ENCODE data around the gene HMCN2. TPM values are rescaled to one million over a fixed set of nuclear protein-coding genes. Genes with fewer than 3 reads are reported as not detected.

HMCN2 gene
- total RNA-seq, 1 donor: under 0.01 TPM

GRCh38 chr9:130466537-130467217 is 201.1 kb downstream of the HMCN2 start:
- H4K20me1 ChIP-seq (ENCODE audit: insufficient read depth, low read length): peaks cover 7% of the 10 kb centered on the region
- no peaks in the 10 kb centered on the region for H3K79me2 ChIP-seq (ENCODE audit: insufficient read depth, low read length)
- H2AFZ ChIP-seq (ENCODE audit: low read length): no peak overlapping the region
- no peak for DNase-seq (ENCODE audit: insufficient read length, low spot score, missing footprints)
- no peaks in the 10 kb centered on the region for H3K4me1 ChIP-seq (ENCODE audit: insufficient read depth, low read length)
- peaks cover 10% of the 10 kb centered on the region for H3K36me3 ChIP-seq (ENCODE audit: insufficient read depth, low read length)
- H3K4me2 ChIP-seq (ENCODE audit: insufficient read depth, low read length): no peak overlapping the region
- no peak overlapping the region for H3K27ac ChIP-seq (ENCODE audit: low read depth, low read length)
- H3K4me3 ChIP-seq (ENCODE audit: insufficient read depth, low read length): no peak overlapping the region
- H3K27me3 ChIP-seq (ENCODE audit: insufficient read depth, low read length): no peaks in the 10 kb centered on the region
- no peak for TF ChIP-seq CTCF (IDR thresholded peaks at IDR 0.05; ENCODE audit: extremely low read depth, low read depth, low read length)
- no peaks in the 10 kb centered on the region for H3K9me3 ChIP-seq (ENCODE audit: low read depth, low read length)

GRCh38 chr9:130467316-130467715 is 201.8 kb downstream of the HMCN2 start:
- H3K9me3 ChIP-seq (ENCODE audit: low read depth, low read length): no peaks in the 10 kb centered on the region
- no peak overlapping the region for H2AFZ ChIP-seq (ENCODE audit: low read length)
- no peaks in the 10 kb centered on the region for H3K4me1 ChIP-seq (ENCODE audit: insufficient read depth, low read length)
- peaks cover 4% of the 10 kb centered on the region for H4K20me1 ChIP-seq (ENCODE audit: insufficient read depth, low read length)
- TF ChIP-seq CTCF (IDR thresholded peaks at IDR 0.05; ENCODE audit: extremely low read depth, low read depth, low read length): no peak
- H3K27ac ChIP-seq (ENCODE audit: low read depth, low read length): no peak overlapping the region
- no peak overlapping the region for H3K4me2 ChIP-seq (ENCODE audit: insufficient read depth, low read length)
- no peak overlapping the region for H3K4me3 ChIP-seq (ENCODE audit: insufficient read depth, low read length)
- no peaks in the 10 kb centered on the region for H3K79me2 ChIP-seq (ENCODE audit: insufficient read depth, low read length)
- no peak for DNase-seq (ENCODE audit: insufficient read length, low spot score, missing footprints)
- peaks cover 10% of the 10 kb centered on the region for H3K36me3 ChIP-seq (ENCODE audit: insufficient read depth, low read length)
- no peaks in the 10 kb centered on the region for H3K27me3 ChIP-seq (ENCODE audit: insufficient read depth, low read length)

GRCh38 chr9:130468566-130468965 is 203.0 kb downstream of the HMCN2 start:
- Histone ChIP-seq H3K79me2 (ENCODE audit: insufficient read depth, low read length) (no peaks in the 10 kb centered on the region), H3K4me1 (ENCODE audit: insufficient read depth, low read length) (no peaks in the 10 kb centered on the region), H3K27me3 (ENCODE audit: insufficient read depth, low read length) (no peaks in the 10 kb centered on the region), H3K4me2 (ENCODE audit: insufficient read depth, low read length) (no peak overlapping the region), H4K20me1 (ENCODE audit: insufficient read depth, low read length) (peaks cover 4% of the 10 kb centered on the region), H3K36me3 (ENCODE audit: insufficient read depth, low read length) (peaks cover 10% of the 10 kb centered on the region), H3K9me3 (ENCODE audit: low read depth, low read length) (no peaks in the 10 kb centered on the region), H3K27ac (ENCODE audit: low read depth, low read length) (no peak overlapping the region), H3K4me3 (ENCODE audit: insufficient read depth, low read length) (no peak overlapping the region), H2AFZ (ENCODE audit: low read length) (no peak overlapping the region)
- DNase-seq (ENCODE audit: insufficient read length, low spot score, missing footprints): no peak
- TF ChIP-seq CTCF (IDR thresholded peaks at IDR 0.05; ENCODE audit: extremely low read depth, low read depth, low read length): no peak

GRCh38 chr9:130470269-130470668 is 204.7 kb downstream of the HMCN2 start:
- no peak overlapping the region for H2AFZ ChIP-seq (ENCODE audit: low read length)

More at GRCh38 chr9:130470269-130470668, 204.7 kb downstream of the HMCN2 start:
- Histone ChIP-seq H3K4me2 (ENCODE audit: insufficient read depth, low read length) (no peak overlapping the region), H4K20me1 (ENCODE audit: insufficient read depth, low read length) (peaks cover 4% of the 10 kb centered on the region), H3K9me3 (ENCODE audit: low read depth, low read length) (no peaks in the 10 kb centered on the region), H3K36me3 (ENCODE audit: insufficient read depth, low read length) (peaks cover 10% of the 10 kb centered on the region), H3K27ac (ENCODE audit: low read depth, low read length) (no peak overlapping the region), H3K27me3 (ENCODE audit: insufficient read depth, low read length) (no peaks in the 10 kb centered on the region), H3K4me3 (ENCODE audit: insufficient read depth, low read length) (no peak overlapping the region), H3K4me1 (ENCODE audit: insufficient read depth, low read length) (no peaks in the 10 kb centered on the region), H3K79me2 (ENCODE audit: insufficient read depth, low read length) (no peaks in the 10 kb centered on the region)
- no peak for DNase-seq (ENCODE audit: insufficient read length, low spot score, missing footprints)
- no peak for TF ChIP-seq CTCF (IDR thresholded peaks at IDR 0.05; ENCODE audit: extremely low read depth, low read depth, low read length)
